Effector CD4-positive, alpha-beta T cell (primary cell): Measurements from ENCODE around the gene PPFIA4.

Source experiments
- DNase-seq: peaks from one replicate; pipeline ENCODE4 v3.0.0-alpha.2; 2020

PPFIA4 gene

DNA sequence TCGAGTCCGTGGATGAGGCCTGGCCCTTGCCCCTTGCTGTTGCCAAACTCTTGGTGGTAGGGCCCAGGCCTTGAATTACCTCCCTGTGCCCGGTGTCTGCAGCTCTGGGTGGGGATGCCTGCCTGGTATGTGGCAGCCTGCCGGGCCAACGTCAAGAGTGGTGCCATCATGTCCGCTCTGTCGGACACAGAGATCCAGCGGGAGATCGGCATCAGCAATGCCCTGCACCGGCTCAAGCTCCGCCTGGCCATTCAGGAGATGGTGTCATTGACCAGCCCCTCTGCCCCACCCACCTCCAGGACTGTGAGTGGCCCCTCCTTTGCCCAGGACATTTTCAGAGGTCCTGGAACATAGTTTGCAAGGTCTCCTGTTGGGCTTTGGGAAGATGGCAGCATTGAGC, 33.8 kb downstream of the PPFIA4 start:
- no peak for DNase-seq

DNA sequence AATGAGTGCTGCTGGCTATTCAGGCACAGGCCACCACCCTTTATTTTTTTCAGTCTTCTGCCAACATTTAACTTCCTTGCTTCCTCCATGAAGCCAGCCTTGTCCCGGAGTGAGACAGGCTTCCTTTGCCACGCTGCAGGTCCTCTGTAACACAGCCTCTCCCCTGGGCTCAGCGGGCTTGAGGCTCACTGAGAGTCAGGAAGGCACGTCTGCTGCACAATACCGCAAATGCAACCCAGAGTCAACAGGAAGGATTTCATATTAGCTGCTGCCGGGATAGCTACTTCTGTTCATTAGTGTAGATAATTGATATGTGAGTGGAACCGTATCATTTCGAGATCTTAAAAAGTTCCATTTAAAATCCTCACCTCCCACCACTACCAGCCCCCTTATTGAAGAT, 37.0 kb downstream of the PPFIA4 start:
- no peak for DNase-seq

GRCh38 chr1:203065191-203065590, 38.9 kb downstream of the PPFIA4 start:
- DNase-seq, result no peak

DNA sequence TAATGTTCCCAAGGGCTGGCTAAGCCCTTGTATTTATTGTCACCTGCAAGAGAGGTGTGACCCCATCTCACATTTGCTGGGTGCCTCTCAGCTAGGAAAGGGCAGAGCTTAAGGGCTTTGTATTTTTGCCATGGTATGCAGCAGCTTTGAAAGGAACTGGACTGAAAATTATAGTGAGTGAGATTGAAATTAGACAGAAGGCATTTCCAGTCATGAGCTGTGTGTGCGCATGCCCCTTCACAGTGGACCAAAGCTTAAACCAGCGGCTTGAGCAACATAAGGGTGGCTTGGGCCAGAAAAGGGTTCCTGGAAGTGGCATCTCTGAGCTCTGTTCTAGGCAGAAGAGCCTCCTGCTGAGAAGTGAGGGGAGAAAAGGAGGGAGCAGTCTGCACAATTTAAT, 39.7 kb downstream of the PPFIA4 start:
- no peak for DNase-seq

- DNase-seq, result no peak
Observed at GRCh38 chr1:203066965-203067364, 40.7 kb downstream of the PPFIA4 start.

DNA sequence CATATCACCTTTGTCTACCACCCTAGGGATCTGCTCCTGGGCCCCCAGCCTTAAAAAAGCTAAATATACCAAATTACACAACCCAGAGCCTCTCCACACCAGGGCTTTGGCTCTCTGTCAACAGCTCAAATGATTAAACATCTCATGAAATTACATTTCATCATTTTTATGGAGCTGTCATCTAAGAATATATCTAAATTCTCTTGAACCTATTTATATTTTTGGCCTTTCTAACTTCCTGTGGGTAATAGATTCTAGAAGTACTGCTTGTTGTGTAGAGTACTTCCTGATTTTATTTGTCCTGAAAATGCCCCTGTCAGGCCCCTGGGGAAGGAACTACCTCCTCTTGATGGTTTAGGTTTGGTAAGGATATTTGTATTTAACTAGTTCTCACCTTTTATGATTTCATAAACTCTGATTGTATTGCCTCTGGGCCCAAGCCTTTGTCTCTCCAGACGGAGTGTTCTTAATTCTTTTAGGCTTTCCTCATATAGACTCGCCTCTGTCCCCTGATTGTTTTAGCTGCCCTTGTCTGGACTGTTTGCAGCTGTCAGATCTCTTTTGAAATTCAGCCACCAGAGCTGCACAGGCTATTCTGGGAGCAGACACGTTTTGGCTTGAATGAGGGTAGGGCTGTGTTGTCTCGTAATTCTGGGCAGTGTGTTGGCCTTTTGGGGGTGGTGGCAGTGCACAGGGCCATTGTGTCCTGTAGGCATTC, 42.9 kb downstream of the PPFIA4 start:
- no peak for DNase-seq

DNA sequence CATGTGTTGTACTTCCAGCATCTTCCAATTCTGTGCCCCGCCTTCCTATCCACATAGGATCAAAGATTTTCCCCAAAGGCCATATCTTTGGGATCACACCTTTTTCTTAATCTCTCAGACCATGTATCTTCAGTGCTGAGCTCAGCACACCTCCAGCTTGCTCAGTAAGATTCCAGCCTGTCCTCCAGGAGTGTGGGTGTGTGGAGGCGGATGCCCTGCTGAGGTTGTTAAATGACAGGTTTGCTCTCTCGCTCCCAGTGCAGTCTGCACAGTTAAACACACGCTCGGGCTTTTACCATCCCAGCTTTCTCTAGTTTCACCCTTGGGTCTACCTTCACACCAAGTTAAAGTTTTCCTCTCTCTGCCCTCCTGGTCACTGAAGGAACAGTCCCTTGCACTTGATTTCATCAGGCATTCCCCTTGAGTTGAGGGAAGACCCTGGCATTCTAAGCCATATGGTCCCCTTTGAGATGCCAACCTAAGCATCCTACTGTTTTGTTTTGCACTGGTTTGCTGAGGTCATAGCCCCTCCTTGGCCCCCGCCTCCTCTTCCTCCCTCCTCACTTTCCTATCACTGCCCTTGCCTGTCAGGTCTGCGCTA, 45.8 kb downstream of the PPFIA4 start:
- no peak for DNase-seq

DNA sequence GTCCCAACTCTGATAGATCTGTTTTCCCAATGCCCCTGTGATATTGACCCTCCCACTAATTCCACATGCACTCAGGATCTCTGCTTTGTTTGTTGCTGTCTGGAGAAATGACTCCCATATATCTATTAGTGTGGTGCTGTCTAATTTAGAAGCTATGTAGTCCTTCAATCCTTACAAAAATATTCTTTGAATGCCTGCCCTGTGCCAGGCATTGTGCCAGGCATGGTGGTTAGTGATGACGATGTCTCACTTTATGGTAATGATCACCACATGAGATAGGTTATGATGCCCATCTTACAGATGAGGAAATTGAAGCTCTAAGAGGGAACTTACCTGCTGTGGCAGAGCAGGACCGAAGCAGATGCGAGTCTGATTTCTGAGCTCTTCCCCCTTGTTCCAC, 46.6 kb downstream of the PPFIA4 start:
- no peak for DNase-seq

DNA sequence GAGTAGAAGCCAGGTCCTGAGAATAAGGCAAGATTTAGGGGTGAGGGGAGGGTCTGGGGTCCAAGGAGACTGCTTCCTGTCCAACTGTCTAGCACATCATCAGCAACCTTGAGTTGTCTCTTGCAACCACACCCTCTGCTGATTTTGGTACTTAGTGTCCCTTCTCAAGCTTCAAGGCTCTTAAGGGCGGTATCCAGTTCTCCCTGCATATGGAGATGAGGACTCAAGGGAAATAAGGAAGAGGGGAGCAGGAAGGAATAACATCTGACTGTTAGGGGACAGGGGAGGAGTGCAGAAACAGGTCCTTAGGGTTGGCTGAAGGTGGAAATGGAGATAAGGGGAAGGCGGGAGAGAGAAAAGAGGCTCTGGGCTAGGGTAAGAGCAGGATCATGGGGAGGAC, 47.2 kb downstream of the PPFIA4 start:
- no peak for DNase-seq

DNA sequence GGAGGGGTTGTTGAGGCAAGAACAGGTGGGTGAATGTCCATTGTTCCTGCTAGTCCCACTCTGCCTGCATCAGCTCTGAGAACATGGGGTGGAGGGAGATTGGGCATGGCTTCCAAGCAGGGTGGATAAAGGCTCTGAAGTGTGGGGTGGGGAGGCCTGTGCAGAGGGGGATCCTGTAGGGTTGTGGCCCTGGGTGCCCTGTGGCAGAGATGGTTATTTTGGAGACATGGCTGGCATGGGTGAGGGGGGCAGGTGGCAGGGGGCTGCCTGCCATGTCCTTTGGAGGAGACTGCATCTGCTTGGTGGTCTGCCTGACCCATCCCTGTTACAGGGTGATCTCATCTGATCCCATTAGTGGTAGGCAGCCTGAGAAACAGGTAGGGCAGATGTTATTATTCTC, 48.3 kb downstream of the PPFIA4 start:
- no peak for DNase-seq

DNA sequence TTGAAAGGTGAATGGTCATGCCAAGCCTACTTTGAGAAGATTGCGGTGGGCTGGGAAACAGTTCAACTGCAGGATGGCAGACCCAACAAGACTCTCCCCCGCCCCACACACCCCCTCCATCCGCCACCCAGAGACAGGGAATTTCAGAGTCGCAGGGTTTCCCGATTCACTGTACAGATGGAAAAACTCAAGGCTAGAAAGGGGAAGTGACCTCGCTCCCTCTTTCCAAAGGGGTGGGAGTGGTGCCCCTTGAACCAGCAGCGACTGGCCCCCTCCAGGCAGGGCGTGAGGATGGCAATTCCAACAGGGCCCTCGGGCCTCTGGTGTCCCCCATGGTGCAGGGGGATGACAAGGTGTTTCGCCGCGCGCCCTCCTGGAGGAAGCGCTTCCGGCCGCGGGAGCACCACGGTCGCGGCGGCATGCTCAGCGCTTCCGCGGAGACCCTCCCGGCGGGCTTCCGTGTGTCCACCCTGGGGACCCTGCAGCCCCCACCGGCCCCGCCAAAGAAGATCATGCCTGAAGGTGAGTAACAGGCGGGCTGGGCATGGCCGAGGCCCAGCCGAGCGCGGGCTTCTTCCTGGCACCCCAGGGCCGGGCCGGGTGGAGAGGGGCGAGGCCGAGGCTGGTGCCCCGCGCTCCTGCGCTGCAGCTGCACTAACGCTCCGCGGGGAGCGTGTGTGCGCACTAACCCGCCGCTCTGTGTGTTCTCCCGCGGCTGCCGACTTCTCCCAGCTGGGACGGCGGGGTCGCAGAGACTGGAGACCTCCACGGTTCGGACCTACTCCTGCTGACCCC, 49.1 kb downstream of the PPFIA4 start:
- DNase-seq, result no peak

- DNase-seq, result no peak
Observed at GRCh38 chr1:203076031-203076511, 49.8 kb downstream of the PPFIA4 start.

GRCh38 chr1:203077367-203077766, 51.1 kb downstream of the PPFIA4 start:
- no peak for DNase-seq

- no peak for DNase-seq
Observed at GRCh38 chr1:203077956-203078355, 51.7 kb downstream of the PPFIA4 start.

DNA sequence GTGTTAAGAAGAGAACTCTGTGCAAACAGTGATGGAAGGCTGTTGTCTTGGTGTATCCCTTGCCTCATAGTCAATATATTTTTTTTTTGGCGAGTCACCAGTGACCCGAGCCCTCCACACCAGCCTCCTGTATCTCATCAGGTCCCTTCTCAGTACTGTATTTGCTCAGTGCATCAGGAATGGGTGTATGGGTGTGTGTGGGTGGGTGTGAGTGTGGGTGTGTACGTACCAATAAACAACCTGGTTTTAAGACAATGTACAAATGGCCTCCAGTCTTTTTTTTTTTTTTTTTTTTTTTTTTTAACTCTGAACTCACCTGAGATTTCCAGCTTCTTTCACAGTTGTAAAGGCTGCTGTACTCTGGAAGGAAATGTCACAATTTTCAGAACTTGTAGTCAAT, 52.2 kb downstream of the PPFIA4 start:
- DNase-seq, result no peak

- DNase-seq, result no peak
Observed at GRCh38 chr1:203080456-203080855, 54.2 kb downstream of the PPFIA4 start.

DNA sequence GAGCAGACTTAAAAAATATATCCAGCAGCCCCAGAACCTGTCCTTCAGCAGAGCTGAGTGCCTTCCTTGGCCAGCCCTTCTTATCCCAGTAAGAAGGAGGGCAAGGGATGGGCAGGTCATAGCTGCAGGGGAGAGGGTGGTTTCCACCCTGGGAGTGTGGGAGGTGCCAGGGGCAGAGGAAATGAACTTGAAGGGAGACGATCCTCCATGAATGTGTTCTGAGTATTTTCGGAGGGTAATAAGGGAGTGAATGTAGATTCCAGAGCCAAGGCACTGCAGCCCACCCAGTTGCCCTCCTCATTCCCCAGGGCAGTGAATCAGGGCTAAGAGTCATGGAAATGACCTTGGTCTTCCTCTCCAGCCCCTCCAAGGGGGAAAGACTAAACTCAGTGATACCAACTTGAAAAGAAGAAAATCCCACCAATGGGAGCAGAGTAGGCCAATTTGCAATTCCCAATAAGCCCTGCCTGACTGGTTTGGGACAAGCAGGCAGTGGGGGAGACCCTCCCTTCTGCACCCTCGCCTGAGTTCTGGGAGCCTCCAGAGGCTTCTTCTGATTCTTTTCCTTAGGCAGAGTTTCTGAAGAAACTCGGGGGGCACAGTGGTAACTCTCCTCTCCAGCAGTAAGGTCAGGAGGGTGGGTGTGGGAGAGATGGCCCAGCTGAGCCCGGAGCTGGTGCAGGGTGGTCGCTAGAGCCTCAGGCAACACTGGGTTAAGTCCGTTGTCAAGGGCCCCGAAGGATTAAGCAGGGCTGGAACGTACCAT, 55.4 kb downstream of the PPFIA4 start:
- no peak for DNase-seq

DNA sequence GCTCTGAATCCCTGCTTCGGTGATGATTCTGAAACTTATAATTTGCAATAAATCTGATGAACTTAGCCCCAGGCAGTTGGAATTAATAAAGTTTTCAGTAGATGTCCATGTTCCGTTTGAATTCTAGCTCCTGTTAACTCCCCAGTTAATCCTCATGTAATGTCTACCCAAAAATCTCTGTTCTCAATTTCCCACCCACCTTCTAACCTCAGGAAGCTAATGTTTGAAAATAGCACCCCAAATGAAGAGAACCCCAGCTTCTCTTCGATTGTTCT, 55.9 kb downstream of the PPFIA4 start:
- no peak for DNase-seq

DNA sequence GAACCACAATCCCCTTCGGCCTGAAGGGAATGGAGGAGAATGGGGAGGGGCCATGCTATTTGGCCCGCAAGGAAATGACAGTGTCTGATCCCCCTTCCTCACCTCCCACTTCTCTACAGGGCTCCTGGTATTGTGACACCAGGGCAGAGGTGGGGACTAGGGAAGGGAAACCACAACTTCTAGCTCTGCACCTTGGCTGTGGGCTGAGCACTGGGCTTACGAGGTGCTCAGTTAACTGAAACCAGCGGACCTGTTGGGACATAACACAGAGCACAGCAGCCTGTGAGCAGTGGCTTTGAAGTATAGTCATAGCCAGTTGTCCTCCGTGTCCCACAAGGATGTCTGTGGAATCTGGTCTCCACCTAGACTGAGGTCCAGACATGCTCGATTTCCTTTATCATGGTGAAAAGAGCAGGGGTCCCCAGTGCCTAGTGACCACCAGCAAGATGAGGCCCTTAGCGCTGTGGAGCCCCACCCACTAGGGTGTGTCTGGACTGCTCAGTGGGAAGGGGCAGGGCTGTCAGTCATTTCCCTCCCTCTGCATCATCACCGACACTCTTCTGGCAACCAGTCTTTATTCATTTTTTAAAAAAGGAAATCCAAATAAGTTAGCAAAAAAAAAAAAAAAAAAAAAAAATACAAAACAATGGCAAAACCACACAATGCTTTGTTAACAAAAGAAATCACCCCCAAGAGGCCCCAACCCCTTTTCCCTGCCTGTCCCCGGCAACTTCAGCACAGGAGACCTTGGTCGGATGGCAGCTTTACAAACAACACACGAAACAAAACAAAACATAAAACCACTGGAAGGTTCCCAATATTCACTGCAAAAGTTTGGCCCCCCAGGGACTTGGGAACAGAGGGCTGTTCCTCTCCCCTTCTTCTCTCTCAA, 56.5 kb downstream of the PPFIA4 start:
- no peak for DNase-seq

GRCh38 chr1:203083463-203083921, 57.2 kb downstream of the PPFIA4 start:
- no peak for DNase-seq

- DNase-seq, result no peak
Observed at GRCh38 chr1:203084588-203085527, 58.6 kb downstream of the PPFIA4 start.
